IPS-18c (cell line): Measurements from ENCODE around the gene ARPC2.
"Not testable (repeated sequence)": the region's sequence is repeated elsewhere in the genome, so short reads cannot be mapped to it uniquely, and the experiment has no call there.

Source experiments
- H3K4me3 ChIP-seq: 2 replicates; pipeline ENCODE4 v1.7.0; 2013; ENCODE audit warnings: low read depth, mild to moderate bottlenecking, low read length, moderate library complexity; ENCODE audit not compliant: insufficient read depth
- H3K9me3 ChIP-seq: one replicate; pipeline ENCODE4 v1.6.1; 2013; ENCODE audit warnings: mild to moderate bottlenecking, low read length, moderate library complexity; ENCODE audit not compliant: control insufficient read depth, insufficient read depth

The ARPC2 gene

GRCh38 chr2:218262237-218262600, 45.2 kb downstream of the ARPC2 start:
- Histone ChIP-seq H3K9me3 (no peaks in the 10 kb centered on the region), H3K4me3 (no peak overlapping the region)

GRCh38 chr2:218262631-218263586, 45.9 kb downstream of the ARPC2 start:
- H3K4me3 ChIP-seq: no peak overlapping the region

GRCh38 chr2:218263817-218264641, 47.0 kb downstream of the ARPC2 start:
- no peaks in the 10 kb centered on the region for H3K9me3 ChIP-seq
- H3K4me3 ChIP-seq: no peak overlapping the region

More at GRCh38 chr2:218262631-218263586, 45.9 kb downstream of the ARPC2 start:
- H3K9me3 ChIP-seq: no peaks in the 10 kb centered on the region

- no peaks in the 10 kb centered on the region for H3K9me3 ChIP-seq
- no peak overlapping the region for H3K4me3 ChIP-seq
Observed at GRCh38 chr2:218264773-218265561, 48.0 kb downstream of the ARPC2 start.

GRCh38 chr2:218265626-218266025, 48.6 kb downstream of the ARPC2 start:
- Histone ChIP-seq H3K4me3 (no peak overlapping the region), H3K9me3 (no peaks in the 10 kb centered on the region)

- Histone ChIP-seq H3K9me3 (no peaks in the 10 kb centered on the region), H3K4me3 (no peak overlapping the region)
Observed at GRCh38 chr2:218266316-218266979, 49.5 kb downstream of the ARPC2 start.

- Histone ChIP-seq H3K9me3 (no peaks in the 10 kb centered on the region), H3K4me3 (no peak overlapping the region)
Observed at GRCh38 chr2:218267259-218267658, 50.3 kb downstream of the ARPC2 start.

- no peaks in the 10 kb centered on the region for H3K9me3 ChIP-seq
- H3K4me3 ChIP-seq: peak within 1 kb of the TSS; percentile 83
Observed at GRCh38 chr2:218269900-218270720, 53.1 kb downstream of the ARPC2 start, which contains the start of the genes AAMP and PNKD. AAMP (minus strand) TSS chr2:218270137; CDS start chr2:218270086, 51 bp downstream. PNKD (plus strand) TSS chr2:218270519; CDS start chr2:218270536, 17 bp downstream.

- no peaks in the 10 kb centered on the region for H3K9me3 ChIP-seq
- H3K4me3 ChIP-seq: peak overlapping the region; percentile 83
Observed at GRCh38 chr2:218270721-218271486, 53.9 kb downstream of the ARPC2 start.

GRCh38 chr2:218271487-218271797, 54.5 kb downstream of the ARPC2 start:
- Histone ChIP-seq H3K4me3 (peak overlapping the region; percentile 83), H3K9me3 (no peaks in the 10 kb centered on the region)

GRCh38 chr2:218271865-218272530, 55.0 kb downstream of the ARPC2 start:
- Histone ChIP-seq H3K9me3 (no peaks in the 10 kb centered on the region), H3K4me3 (no peak overlapping the region)

GRCh38 chr2:218272531-218273212, 55.7 kb downstream of the ARPC2 start:
- Histone ChIP-seq H3K4me3 (no peak overlapping the region), H3K9me3 (no peaks in the 10 kb centered on the region)

GRCh38 chr2:218273214-218273907, 56.4 kb downstream of the ARPC2 start:
- not testable (repeated sequence) for H3K9me3 ChIP-seq, H3K4me3 ChIP-seq

- Histone ChIP-seq H3K4me3 (no peak overlapping the region), H3K9me3 (no peaks in the 10 kb centered on the region)
Observed at GRCh38 chr2:218273908-218274249, 56.9 kb downstream of the ARPC2 start.
